HG03520 (cell line): ENCODE measurements around the gene DYDC2.
"Not testable (repeated sequence)": the region's sequence is repeated elsewhere in the genome, so short reads cannot be mapped to it uniquely, and the experiment has no call there.

Experiments used
- ATAC-seq: cut with Tn5 transposase; IDR thresholded peaks from one replicate; pipeline ENCODE4 v1.9.1; 2021; ENCODE audit warnings: mild to moderate bottlenecking, moderate library complexity; ENCODE audit not compliant: unreplicated experiment

DYDC2 gene

GRCh38 chr10:80411681-80412220 is 55.2 kb downstream of the DYDC2 start:
- no peak for ATAC-seq

GRCh38 chr10:80412486-80412885 is 55.9 kb downstream of the DYDC2 start:
- no peak for ATAC-seq

- no peak for ATAC-seq
Observed at GRCh38 chr10:80413271-80413996, 56.9 kb downstream of the DYDC2 start.

GRCh38 chr10:80414142-80414895 is 57.7 kb downstream of the DYDC2 start:
- no peak for ATAC-seq

- no peak for ATAC-seq
Observed at GRCh38 chr10:80415734-80416478, 59.3 kb downstream of the DYDC2 start.

GRCh38 chr10:80416479-80417098 is 60.0 kb downstream of the DYDC2 start:
- ATAC-seq, result no peak

- ATAC-seq, result not testable (repeated sequence)
Observed at GRCh38 chr10:80417256-80417655, 60.7 kb downstream of the DYDC2 start.
